Measurements from ENCODE around the gene IGSF5. TPM values are rescaled to one million over a fixed set of nuclear protein-coding genes. Genes with fewer than 3 reads are reported as not detected.
"Not testable (repeated sequence)": the region's sequence is repeated elsewhere in the genome, so short reads cannot be mapped to it uniquely, and the experiment has no call there.

Gene IGSF5
- total RNA-seq = not detected
- not detected for total RNA-seq (2013)

GRCh38 chr21:39744883-39745282 lies at the start of gene IGSF5:
IGSF5 (plus strand) TSS chr21:39745183; CDS start chr21:39745510, 327 bp downstream.
- H3K4me1 Mint-ChIP-seq; H3K27me3 ChIP-seq (ENCODE audit: control insufficient read depth, insufficient read depth, low read length); H3K4me3 ChIP-seq (ENCODE audit: low read length); H3K9me3 ChIP-seq (ENCODE audit: control insufficient read depth, insufficient read depth, low read length); intact Hi-C loops (cut with micrococcal nuclease); H3K9me3 Mint-ChIP-seq; DNase-seq; ATAC-seq; H3K27me3 Mint-ChIP-seq (ENCODE audit: low read depth in 2 of 2); H3K36me3 Mint-ChIP-seq; H3K4me3 Mint-ChIP-seq; H3K27ac ChIP-seq (ENCODE audit: low read length); H3K27ac Mint-ChIP-seq; H3K4me1 ChIP-seq (ENCODE audit: control insufficient read depth, insufficient read depth, low read length); H3K36me3 ChIP-seq (ENCODE audit: control insufficient read depth, insufficient read depth, low read length): not testable (repeated sequence)
- WGBS (ENCODE audit: insufficient coverage) = 90% methylated on average over 4 of the region's 4 CpGs

DNA sequence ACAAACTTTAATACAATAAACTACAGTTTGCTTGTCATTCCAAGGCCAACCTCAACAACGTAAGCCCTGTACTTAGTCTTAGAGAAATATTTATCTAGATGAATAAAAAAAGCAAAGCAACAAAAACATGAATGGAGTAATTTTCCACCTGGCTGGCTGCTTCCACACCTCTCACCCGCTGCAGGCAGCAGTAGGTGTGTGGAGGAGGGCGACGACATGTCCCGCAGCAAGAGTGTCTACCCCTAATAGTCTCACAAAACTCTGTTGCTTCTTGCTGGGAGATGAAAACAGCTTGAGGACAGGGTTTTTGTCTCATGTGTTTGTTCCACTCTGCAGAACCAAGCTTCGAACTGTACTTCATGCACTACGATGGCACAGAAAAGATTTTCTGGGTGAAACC lies 48.8 kb upstream of the IGSF5 start:
- Histone ChIP-seq H3K4me3 (ENCODE audit: low read length) (no peak overlapping the region), H3K27ac (ENCODE audit: low read length) (no peak overlapping the region), H3K36me3 (ENCODE audit: control insufficient read depth, insufficient read depth, low read length) (no peaks in the 10 kb centered on the region), H3K4me1 (ENCODE audit: control insufficient read depth, insufficient read depth, low read length) (no peaks in the 10 kb centered on the region), H3K9me3 (ENCODE audit: control insufficient read depth, insufficient read depth, low read length) (no peaks in the 10 kb centered on the region), H3K27me3 (ENCODE audit: control insufficient read depth, insufficient read depth, low read length) (no peaks in the 10 kb centered on the region)
- DNase-seq (no peak), ATAC-seq (no peak)
- 79% methylated on average over 4 of the region's 7 CpGs for WGBS (ENCODE audit: insufficient coverage)
- Mint-ChIP-seq H3K4me3 (no peak overlapping the region), H3K9me3 (no peaks in the 10 kb centered on the region), H3K27ac (no peak overlapping the region), H3K27me3 (ENCODE audit: low read depth in 2 of 2) (peaks cover 3 to 18% of the 10 kb centered on the region in 2 donors), H3K36me3 (no peaks in the 10 kb centered on the region), H3K4me1 (no peaks in the 10 kb centered on the region)
- intact Hi-C loops (cut with micrococcal nuclease) = no loop called here
- TF ChIP-seq CTCF (IDR thresholded peaks at IDR 0.05) = no peak

DNA sequence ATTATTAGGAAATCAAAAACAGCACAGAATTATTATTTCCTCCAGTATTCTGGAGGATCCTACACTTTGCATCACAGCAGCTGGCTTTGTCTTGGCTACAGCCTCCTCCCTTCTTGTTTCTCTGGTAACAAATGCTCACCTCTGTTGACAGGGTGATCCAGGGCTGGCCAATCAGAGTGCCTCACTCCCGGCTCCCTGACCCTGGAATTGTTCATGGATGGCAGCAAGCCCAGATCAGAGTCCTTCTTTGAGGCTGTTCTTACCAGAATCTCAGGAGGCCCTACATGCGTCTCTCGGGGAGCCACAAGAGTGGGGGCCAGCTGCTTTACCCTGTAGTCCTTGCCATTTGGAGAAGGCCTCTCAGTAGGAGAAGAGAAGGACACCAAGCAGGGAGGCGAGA lies 48.4 kb upstream of the IGSF5 start:
- no peaks in the 10 kb centered on the region for H3K4me1 ChIP-seq (ENCODE audit: control insufficient read depth, insufficient read depth, low read length)
- ATAC-seq = no peak
- no peak overlapping the region for H3K27ac ChIP-seq (ENCODE audit: low read length)
- H3K9me3 Mint-ChIP-seq = no peaks in the 10 kb centered on the region
- DNase-seq = no peak
- peaks cover 3 to 18% of the 10 kb centered on the region in 2 donors for H3K27me3 Mint-ChIP-seq (ENCODE audit: low read depth in 2 of 2)
- WGBS (ENCODE audit: insufficient coverage) = 85% methylated on average over 4 of the region's 4 CpGs
- H3K36me3 ChIP-seq (ENCODE audit: control insufficient read depth, insufficient read depth, low read length) = no peaks in the 10 kb centered on the region
- H3K36me3 Mint-ChIP-seq = no peaks in the 10 kb centered on the region
- no peak overlapping the region for H3K4me3 Mint-ChIP-seq
- H3K4me3 ChIP-seq (ENCODE audit: low read length) = no peak overlapping the region
- H3K27me3 ChIP-seq (ENCODE audit: control insufficient read depth, insufficient read depth, low read length) = no peaks in the 10 kb centered on the region
- H3K27ac Mint-ChIP-seq = no peak overlapping the region
- no peaks in the 10 kb centered on the region for H3K9me3 ChIP-seq (ENCODE audit: control insufficient read depth, insufficient read depth, low read length)
- intact Hi-C loops (cut with micrococcal nuclease) = no loop called here
- no peaks in the 10 kb centered on the region for H3K4me1 Mint-ChIP-seq
- no peak for TF ChIP-seq CTCF (IDR thresholded peaks at IDR 0.05)

GRCh38 chr21:39700318-39700717 lies 44.7 kb upstream of the IGSF5 start:
- intact Hi-C loops (cut with micrococcal nuclease) = no loop called here
- 72% methylated on average over 2 of the region's 2 CpGs for WGBS (ENCODE audit: insufficient coverage)
- TF ChIP-seq CTCF (IDR thresholded peaks at IDR 0.05) = no peak
- H3K27ac Mint-ChIP-seq = no peak overlapping the region
- Histone ChIP-seq H3K4me1 (ENCODE audit: control insufficient read depth, insufficient read depth, low read length) (no peaks in the 10 kb centered on the region), H3K9me3 (ENCODE audit: control insufficient read depth, insufficient read depth, low read length) (peaks cover 3% of the 10 kb centered on the region), H3K4me3 (ENCODE audit: low read length) (no peak overlapping the region), H3K27ac (ENCODE audit: low read length) (no peak overlapping the region), H3K27me3 (ENCODE audit: control insufficient read depth, insufficient read depth, low read length) (no peaks in the 10 kb centered on the region), H3K36me3 (ENCODE audit: control insufficient read depth, insufficient read depth, low read length) (no peaks in the 10 kb centered on the region)
- no peaks in the 10 kb centered on the region for H3K36me3 Mint-ChIP-seq
- DNase-seq = no peak
- peaks cover 3 to 10% of the 10 kb centered on the region in 2 donors for H3K27me3 Mint-ChIP-seq (ENCODE audit: low read depth in 2 of 2)
- no peak for ATAC-seq
- no peak overlapping the region for H3K4me3 Mint-ChIP-seq
- no peaks in the 10 kb centered on the region for H3K9me3 Mint-ChIP-seq
- H3K4me1 Mint-ChIP-seq = no peaks in the 10 kb centered on the region

Measured in natural killer cell (primary cell).